SH-SY5Y (cell line): ENCODE results near the gene COMMD9.

ENCODE experiments used
- GATA2 ChIP-seq: IDR thresholded peaks from 2 replicates; pipeline ENCODE4 v1.6.1; 2011; ENCODE audit warnings: mild to moderate bottlenecking, low read depth, low read length
- GATA3 ChIP-seq: IDR thresholded peaks from 2 replicates; pipeline ENCODE4 v1.6.1; 2011; ENCODE audit warnings: low read depth, mild to moderate bottlenecking, low read length, moderate library complexity

DNA sequence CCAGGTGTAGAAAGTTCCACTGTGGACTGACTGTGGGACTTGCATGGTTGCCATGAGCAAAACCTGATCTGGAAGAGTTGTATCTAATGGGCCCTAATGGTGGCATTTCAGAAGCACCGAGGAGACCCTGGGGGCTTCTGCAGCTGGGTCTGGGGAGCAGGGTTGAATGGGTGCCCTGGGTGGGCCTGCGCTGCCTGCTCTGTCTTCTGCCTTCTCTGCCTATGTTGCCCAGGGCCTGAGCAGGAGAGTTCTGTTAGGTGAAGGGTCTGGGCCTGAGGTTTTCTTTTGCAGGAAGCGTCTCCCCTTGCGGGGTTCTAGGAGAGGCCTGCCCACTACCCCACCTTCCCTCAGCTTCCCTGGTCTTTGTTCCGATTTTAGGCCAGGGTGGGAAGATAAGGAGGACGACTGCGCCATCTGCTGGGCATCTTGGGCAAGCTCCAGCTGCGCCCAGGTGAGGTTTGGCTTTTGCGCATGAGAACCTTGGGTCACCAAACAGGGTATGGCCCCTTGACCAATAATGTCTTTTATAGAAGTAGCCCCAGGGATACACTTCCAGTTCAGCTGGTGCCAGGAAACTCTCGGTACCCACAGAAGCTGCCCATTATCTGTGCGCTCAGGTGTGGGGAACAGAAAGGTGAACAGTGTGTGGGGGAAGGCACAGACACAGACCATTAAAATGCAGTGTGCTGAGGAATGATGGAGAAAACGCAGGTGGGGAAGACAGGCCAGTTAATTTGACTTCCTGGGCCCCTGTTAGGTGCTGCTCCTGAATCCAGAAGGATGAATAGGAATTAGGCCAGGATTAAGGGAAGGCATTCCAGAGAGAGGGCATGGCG lies 23.2 kb downstream of the COMMD9 start:
- no peak for TF ChIP-seq GATA2
- no peak for TF ChIP-seq GATA3
